A549 (cell line): Measurements from ENCODE around the gene BAG5. TPM values are rescaled to one million over a fixed set of nuclear protein-coding genes. Genes with fewer than 3 reads are reported as not detected.
A peak's percentile ranks its signal among the peaks of the same experiment; 100 is the strongest.

Source experiments
- ATAC-seq, 2 experiments: fragments of 200-7000 bp in 1 of 2; fragments of >200 bp in 1 of 2; cut with Nextera tagmentation in 1 of 2; cut with Tn5 transposase in 1 of 2; 3 replicates each; pipeline versions ENCODE4 v1.8.0 to v1.9.1; 2018 to 2020; ENCODE audit warnings: mild to moderate bottlenecking in 1 of 2, moderate library complexity in 1 of 2
- CTCF ChIA-PET: fragments of 300-600 bp; sonication (Branson Sonifier 250); formaldehyde crosslinking; extraction: SDS; loops from one replicate; lab custom pipeline; 2021; ENCODE audit warnings: antibody characterized with exemption, inconsistent platforms; lab: Yijun Ruan, JAX
- POLR2A ChIA-PET: fragments of 350-600 bp; formaldehyde crosslinking; extraction: SDS; loops from one replicate; lab custom pipeline; 2021; ENCODE audit warnings: antibody characterized with exemption, inconsistent platforms; lab: Yijun Ruan, JAX
- DNase-seq, 2 experiments: peaks; one replicate each; pipeline versions ENCODE4 v3.0.0 to v3.0.0-alpha.2; 2011 to 2016; ENCODE audit warnings: low read depth in 1 of 2, low spot score in 1 of 2
- FAIRE-seq: peaks from 2 replicates; lab custom pipeline; 2011; peaks lifted over from hg19 to GRCh38; lab: Jason Lieb, UNC
- H3K27ac ChIP-seq, 2 experiments: fragments of >200 bp; sonication (Bioruptor Twin); formaldehyde crosslinking; 3 replicates each; pipeline ENCODE4 v1.5.1; 2016 to 2017
- H3K4me1 ChIP-seq: fragments of >200 bp; sonication (Bioruptor Twin); formaldehyde crosslinking; 3 replicates; pipeline ENCODE4 v1.6.1; 2016
- H3K4me2 ChIP-seq: fragments of >200 bp; sonication (Bioruptor Twin); formaldehyde crosslinking; 3 replicates; pipeline ENCODE4 v1.6.1; 2016
- H3K4me3 ChIP-seq: fragments of >200 bp; sonication (Bioruptor Twin); formaldehyde crosslinking; 3 replicates; pipeline ENCODE4 v1.5.1; 2016
- H3K9me3 ChIP-seq: fragments of >200 bp; sonication (Bioruptor Twin); formaldehyde crosslinking; 3 replicates; pipeline ENCODE4 v1.6.1; 2016
- BCL3 ChIP-seq: fragments of >200 bp; sonication (Bioruptor Twin); formaldehyde crosslinking; IDR thresholded peaks from 3 replicates; pipeline ENCODE4 v1.6.1; 2016
- CBX2 ChIP-seq: fragments of 200-600 bp; sonication (generic); IDR thresholded peaks from 2 replicates; pipeline ENCODE4 v1.6.1; 2016; ENCODE audit warnings: low read depth, mild to moderate bottlenecking, borderline replicate concordance
- CBX8 ChIP-seq: fragments of 200-600 bp; sonication (generic); IDR thresholded peaks from 2 replicates; pipeline ENCODE4 v1.6.1; 2016
- CHD4 ChIP-seq: fragments of 200-600 bp; sonication (generic); IDR thresholded peaks from 2 replicates; pipeline ENCODE4 v1.6.1; 2016; ENCODE audit warnings: antibody characterized with exemption, mild to moderate bottlenecking, borderline replicate concordance
- E2F6 ChIP-seq: IDR thresholded peaks from 2 replicates; pipeline ENCODE4 v1.6.1; 2012; ENCODE audit warnings: low read depth, borderline replicate concordance
- EHF ChIP-seq: fragments of 250-450 bp; sonication (Bioruptor Pico); IDR thresholded peaks from 2 replicates; pipeline ENCODE4 v1.5.0; 2020; ENCODE audit warnings: mild to moderate bottlenecking
- EHMT2 ChIP-seq: fragments of 200-600 bp; sonication (generic); IDR thresholded peaks from 2 replicates; pipeline ENCODE4 v1.6.1; 2016; ENCODE audit warnings: antibody characterized with exemption, low read depth, mild to moderate bottlenecking, moderate library complexity
- HES2 ChIP-seq: fragments of >200 bp; sonication (Bioruptor Twin); formaldehyde crosslinking; IDR thresholded peaks from 2 replicates; pipeline ENCODE4 v1.6.1; 2016
- HOXA7 ChIP-seq: fragments of 250-450 bp; sonication (Bioruptor Pico); IDR thresholded peaks from 2 replicates; pipeline ENCODE4 v1.5.0; 2020; ENCODE audit warnings: mild to moderate bottlenecking, moderate library complexity
- HOXB13 ChIP-seq: fragments of 250-450 bp; sonication (Bioruptor Pico); IDR thresholded peaks from 2 replicates; pipeline ENCODE4 v1.5.0; 2020; ENCODE audit warnings: low read depth, mild to moderate bottlenecking, moderate library complexity
- JUN ChIP-seq, 2 experiments: fragments of >200 bp; sonication (Bioruptor Twin); formaldehyde crosslinking; IDR thresholded peaks; 2 replicates in 1 of 2; 3 replicates in 1 of 2; pipeline ENCODE4 v1.6.1; 2016 to 2017
- KDM1A ChIP-seq: fragments of 200-600 bp; sonication (generic); IDR thresholded peaks from 2 replicates; pipeline ENCODE4 v1.6.1; 2016; ENCODE audit warnings: low read depth, mild to moderate bottlenecking
- KDM5A ChIP-seq: fragments of 200-600 bp; sonication (generic); IDR thresholded peaks from 2 replicates; pipeline ENCODE4 v1.6.1; 2016; ENCODE audit warnings: antibody characterized with exemption, mild to moderate bottlenecking
- MAFK ChIP-seq: fragments of 450-650 bp; IDR thresholded peaks from 2 replicates; pipeline ENCODE4 v1.6.1; 2014; ENCODE audit not compliant: partially characterized antibody
- MYC ChIP-seq: IDR thresholded peaks from 2 replicates; pipeline ENCODE4 v1.6.1; 2012; ENCODE audit warnings: mild to moderate bottlenecking, inconsistent platforms, low read length, improper control_type of control experiment, borderline replicate concordance
- NR3C1 ChIP-seq: fragments of >200 bp; sonication (Bioruptor Twin); formaldehyde crosslinking; IDR thresholded peaks from 3 replicates; pipeline ENCODE4 v1.6.1; 2017
- PBX3 ChIP-seq: IDR thresholded peaks from 2 replicates; pipeline ENCODE4 v1.6.1; 2012
- PHF8 ChIP-seq: fragments of 200-600 bp; sonication (generic); IDR thresholded peaks from 2 replicates; pipeline ENCODE4 v1.6.1; 2016; ENCODE audit warnings: low read depth, mild to moderate bottlenecking, antibody characterized with exemption, moderate library complexity, borderline replicate concordance
- POLR2A ChIP-seq: IDR thresholded peaks from 2 replicates; pipeline ENCODE4 v1.6.1; 2012; ENCODE audit warnings: mild to moderate bottlenecking, low read length
- RCOR1 ChIP-seq: fragments of 150-350 bp; IDR thresholded peaks from 2 replicates; pipeline ENCODE4 v1.6.1; 2014; ENCODE audit warnings: antibody characterized with exemption, low read length, low read depth
- REST ChIP-seq: fragments of 200-600 bp; sonication (generic); IDR thresholded peaks from 2 replicates; pipeline ENCODE4 v1.6.1; 2016; ENCODE audit warnings: antibody characterized with exemption, mild to moderate bottlenecking, moderate library complexity
- RNF2 ChIP-seq: fragments of 200-600 bp; sonication (generic); IDR thresholded peaks from 2 replicates; pipeline ENCODE4 v1.6.1; 2016; ENCODE audit warnings: low read depth, mild to moderate bottlenecking, antibody characterized with exemption, moderate library complexity, borderline replicate concordance
- SREBF2 ChIP-seq: fragments of 450-650 bp; IDR thresholded peaks from 2 replicates; pipeline ENCODE4 v1.6.1; 2014; ENCODE audit warnings: mild to moderate bottlenecking, moderate library complexity
- TFCP2L1 ChIP-seq: fragments of 250-450 bp; sonication (Bioruptor Pico); IDR thresholded peaks from 2 replicates; pipeline ENCODE4 v1.5.0; 2021; ENCODE audit warnings: mild to moderate bottlenecking
- USF2 ChIP-seq: fragments of 450-650 bp; IDR thresholded peaks from 2 replicates; pipeline ENCODE4 v1.6.1; 2014; ENCODE audit warnings: antibody characterized with exemption
- ZC3H11A ChIP-seq: fragments of 450-650 bp; IDR thresholded peaks from 2 replicates; pipeline ENCODE4 v1.6.1; 2014; ENCODE audit warnings: antibody characterized with exemption, mild to moderate bottlenecking
- ZNF302 ChIP-seq: fragments of 250-450 bp; sonication (Bioruptor Pico); IDR thresholded peaks from 2 replicates; pipeline ENCODE4 v1.9.0; 2021; ENCODE audit warnings: inconsistent platforms, mild to moderate bottlenecking, moderate library complexity
- ZSCAN20 ChIP-seq: fragments of 250-450 bp; sonication (Bioruptor Pico); IDR thresholded peaks from 2 replicates; pipeline ENCODE4 v1.8.0; 2022; ENCODE audit warnings: mild to moderate bottlenecking, moderate library complexity
- WGBS: methylation state at CpG from one replicate; pipeline ENCODE4 v1.1.6; 2017; ENCODE audit errors: missing lambda C conversion rate; 5-methylcytosine and 5-hydroxymethylcytosine counted together
- polyA plus RNA-seq, 4 experiments: library from polyadenylated mRNA; depleted of rRNA in 3 of 4; stranded (reverse); fragments of >200 nt; fragmentation: RNase III in 1 of 4; extraction: RNeasy Plus Mini Kit Qiagen cat#74134 plus additional on column Dnase treatment in 1 of 4; gene quantifications; 2 replicates in 3 of 4; 3 replicates in 1 of 4; pipeline ENCODE4 v1.2.3, GENCODE V29; 2011 to 2017

BAG5 gene
- polyA plus RNA-seq, 2 of the 4 experiments (the other 2 are of a cell fraction): 20.8 to 24.8 TPM

- DNase-seq (no peak), FAIRE-seq (no peak)
- Histone ChIP-seq H3K27ac (no peak overlapping the region), H3K4me3 (no peak overlapping the region)
- 81% methylated on average over 15 of the region's 15 CpGs for WGBS
- TF ChIP-seq EHF (CRISPR knock-in tag) (no peak), PHF8 (no peak), KDM5A (no peak), RCOR1 (no peak), CBX2 (no peak), HES2 (no peak), NR3C1 (no peak), SREBF2 (no peak), HOXB13 (no peak), EHMT2 (no peak), RNF2 (no peak), CHD4 (no peak), BCL3 (no peak), MAFK (no peak), ZNF302 (CRISPR knock-in tag) (no peak), E2F6 (no peak), ZSCAN20 (CRISPR knock-in tag) (no peak), JUN (IDR thresholded peaks at IDR 0.05) (no peak)
- TF ChIP-seq, all 56 proteins: peak for 0
- Histone ChIP-seq H3K4me1 (peaks cover 36% of the 10 kb centered on the region), H3K9me3 (no peaks in the 10 kb centered on the region), H3K4me2 (no peak overlapping the region)
- ChIA-PET CTCF (interaction anchor here (1.4 to 9.1 kb wide), 5 partner anchors 10 to 38 kb away, joined by 3 to 100 read pairs (median 8); no protein-coding TSS in a partner anchor), POLR2A (no interaction called here)
- no peak for ATAC-seq
These were observed 5.3 kb downstream of the BAG5 start for GRCh38 chr14:103556946-103557758.

GRCh38 chr14:103555559-103556337 lies 6.7 kb downstream of the BAG5 start:
- WGBS: 90% methylated on average over 15 of the region's 15 CpGs
- H3K4me1 ChIP-seq: peaks cover 35% of the 10 kb centered on the region; the same call in 2 of the 3 replicates
- ChIA-PET POLR2A (no interaction called here), CTCF (interaction anchor here (6.8 to 28.8 kb wide), 3 partner anchors 8 to 37 kb away, joined by 52 to 489 read pairs (median 100); partner anchors contain the start of gene CKB)
- H3K4me2 ChIP-seq: no peak overlapping the region
- DNase-seq (no peak), FAIRE-seq (no peak), ATAC-seq (peak in 1 of 2 experiments; percentile 9; a peak in 1 of 6 replicates)
- no peak overlapping the region for H3K4me3 ChIP-seq
- H3K27ac ChIP-seq: no peak overlapping the region
- no peaks in the 10 kb centered on the region for H3K9me3 ChIP-seq
- no peak for TF ChIP-seq TFCP2L1 (CRISPR knock-in tag)
- no peak for TF ChIP-seq USF2
- no peak for TF ChIP-seq HOXA7 (CRISPR knock-in tag)
- no peak for TF ChIP-seq PBX3
- no peak for TF ChIP-seq ZNF302 (CRISPR knock-in tag)
- no peak for TF ChIP-seq CBX8
- TF ChIP-seq HOXB13: no peak
- TF ChIP-seq POLR2A: no peak
- no peak for TF ChIP-seq ZC3H11A
- TF ChIP-seq EHF (CRISPR knock-in tag): no peak
- no peak for TF ChIP-seq MYC
- TF ChIP-seq REST: no peak
- TF ChIP-seq KDM5A: no peak
- TF ChIP-seq KDM1A: no peak
- TF ChIP-seq CHD4: no peak
